Body of pancreas (tissue), 4 donors: Measurements from ENCODE around the gene MOXD1. TPM values are rescaled to one million over a fixed set of nuclear protein-coding genes. Genes with fewer than 3 reads are reported as not detected.
"Not testable (repeated sequence)": the region's sequence is repeated elsewhere in the genome, so short reads cannot be mapped to it uniquely, and the experiment has no call there.

Source experiments
- ATAC-seq: fragments of 150-250 bp; one replicate; pipeline ENCODE4 v1.9.1; 2016
- DNase-seq, 4 donors: peaks; one replicate each; pipeline ENCODE4 v3.0.0-alpha.2; 2019
- H3K27ac ChIP-seq, 4 donors: fragments of 200-600 bp; sonication (generic); 1 replicate in 3 of 4; 2 replicates in 1 of 4; pipeline versions ENCODE4 v1.5.1 to v1.6.1; 2016 to 2019; ENCODE audit warnings: mild to moderate bottlenecking in 1 of 4, mixed read lengths in 1 of 4, moderate library complexity in 1 of 4
- H3K27me3 ChIP-seq, 2 donors: fragments of 200-600 bp; sonication (generic); one replicate each; pipeline ENCODE4 v1.6.0; 2016; ENCODE audit warnings: mild to moderate bottlenecking in 1 of 2
- H3K36me3 ChIP-seq, 2 donors: fragments of 200-600 bp; sonication (generic); replicated peaks in 1 of 2; 2 replicates each; pipeline ENCODE4 v1.5.1; 2016; ENCODE audit warnings: low read depth in 2 of 2; ENCODE audit not compliant: insufficient read depth in 1 of 2
- H3K4me1 ChIP-seq: fragments of 200-600 bp; sonication (generic); one replicate; pipeline ENCODE4 v1.6.0; 2016
- H3K4me3 ChIP-seq, 2 donors: fragments of 200-600 bp; sonication (generic); 1 replicate in 1 of 2; 2 replicates in 1 of 2; pipeline ENCODE4 v1.5.1; 2016 to 2019
- H3K9me3 ChIP-seq, 3 donors: fragments of 200-600 bp; sonication (generic); 1 replicate in 2 of 3; 2 replicates in 1 of 3; pipeline ENCODE4 v1.5.1; 2016
- CTCF ChIP-seq, 7 experiments: fragments of 450-650 bp in 4 of 7; fragments of 200-600 bp in 3 of 7; sonication (generic) in 3 of 7; IDR thresholded peaks; one replicate each; pipeline ENCODE4 v1.5.1; 2016 to 2019; ENCODE audit warnings: antibody characterized with exemption in 7 of 7
- POLR2A ChIP-seq, 3 donors: fragments of 450-650 bp; IDR thresholded peaks; one replicate each; pipeline ENCODE4 v1.6.1; 2016; ENCODE audit warnings: antibody characterized with exemption in 3 of 3, mild to moderate bottlenecking in 2 of 3
- WGBS, 2 donors: methylation state at CpG; one replicate each; pipeline ENCODE4 v1.1.5; 2017; 5-methylcytosine and 5-hydroxymethylcytosine counted together
- intact Hi-C: fragments of 100-400 bp; cut with DNase I; formaldehyde crosslinking; loops from one replicate; pipeline ENCODE4 v1.15.1; 2023
- total RNA-seq, 2 donors: library from RNA; depleted of rRNA; stranded (reverse); fragments of >200 nt; gene quantifications; one replicate each; pipeline ENCODE4 v1.1.0, GENCODE V29; 2016

Gene MOXD1
- total RNA-seq, 2 donors from 2014 or later = 0.66 to 3.9 TPM

- intact Hi-C loops = loop anchor here (10.0 kb wide), 1 partner anchor 212 kb away; no protein-coding TSS in a partner anchor
- Histone ChIP-seq H3K4me1 (peaks cover 9% of the 10 kb centered on the region), H3K4me3 (no peak overlapping the region), H3K27ac (no peak overlapping the region), H3K27me3 (no peaks in the 10 kb centered on the region), H3K36me3 (no peaks in the 10 kb centered on the region), H3K9me3 (no peaks in the 10 kb centered on the region)
- WGBS, 2 donors = 81% methylated on average over 10 of the region's 10 CpGs
- TF ChIP-seq CTCF (IDR thresholded peaks at IDR 0.05) (no peak), POLR2A (IDR thresholded peaks at IDR 0.05) (no peak)
- DNase-seq = no peak
- ATAC-seq = no peak
Observed at GRCh38 chr6:132272776-132273175, 128.5 kb downstream of the MOXD1 start.

GRCh38 chr6:132270726-132271402, 130.4 kb downstream of the MOXD1 start:
- Histone ChIP-seq H3K27me3 (no peaks in the 10 kb centered on the region), H3K4me1 (peaks cover 9% of the 10 kb centered on the region), H3K4me3 (no peak overlapping the region), H3K9me3 (no peaks in the 10 kb centered on the region), H3K36me3 (no peaks in the 10 kb centered on the region), H3K27ac (peak overlapping the region; percentile 35 to 78 (median 64))
- intact Hi-C loops = loop anchor here (10.0 kb wide), 1 partner anchor 214 kb away; no protein-coding TSS in a partner anchor
- DNase-seq = peak; percentile 44 to 86 (median 80)
- ATAC-seq = peak; percentile 92
- WGBS, 2 donors = 13 to 17% methylated on average over 4 of the region's 4 CpGs
- peak in 1 of 7 experiments; percentile 2 for TF ChIP-seq CTCF (IDR thresholded peaks at IDR 0.05)
- TF ChIP-seq POLR2A (IDR thresholded peaks at IDR 0.05) = peak in 1 of 3 donors; percentile 25

GRCh38 chr6:132268666-132269065, 132.6 kb downstream of the MOXD1 start:
- H3K4me3 ChIP-seq, H3K27me3 ChIP-seq, H3K9me3 ChIP-seq, DNase-seq, H3K27ac ChIP-seq, intact Hi-C loops, H3K36me3 ChIP-seq, H3K4me1 ChIP-seq, ATAC-seq: not testable (repeated sequence)
- 90 to 95% methylated on average over 5 of the region's 5 CpGs for WGBS, 2 donors

- DNase-seq (no peak), ATAC-seq (no peak)
- TF ChIP-seq POLR2A (IDR thresholded peaks at IDR 0.05) (no peak), CTCF (IDR thresholded peaks at IDR 0.05) (no peak)
- Histone ChIP-seq H3K27me3 (no peaks in the 10 kb centered on the region), H3K9me3 (no peaks in the 10 kb centered on the region), H3K27ac (no peak overlapping the region), H3K4me1 (peaks cover 9% of the 10 kb centered on the region), H3K36me3 (no peaks in the 10 kb centered on the region), H3K4me3 (no peak overlapping the region)
- intact Hi-C loops = no loop called here
- 80 to 88% methylated on average over 2 of the region's 2 CpGs for WGBS, 2 donors
Observed at GRCh38 chr6:132268209-132268608, 133.1 kb downstream of the MOXD1 start.

- no peak for DNase-seq
- Histone ChIP-seq H3K9me3 (no peaks in the 10 kb centered on the region), H3K4me1 (no peaks in the 10 kb centered on the region), H3K27me3 (peaks cover 0 to 4% of the 10 kb centered on the region in 2 donors), H3K4me3 (no peak overlapping the region), H3K36me3 (no peaks in the 10 kb centered on the region), H3K27ac (no peak overlapping the region)
- ATAC-seq = no peak
- TF ChIP-seq POLR2A (IDR thresholded peaks at IDR 0.05) = no peak
- TF ChIP-seq CTCF (IDR thresholded peaks at IDR 0.05) = no peak
- intact Hi-C loops = no loop called here
Observed at GRCh38 chr6:132265451-132266097, 135.7 kb downstream of the MOXD1 start.
